Liver (tissue), 3 donors: ENCODE data around the gene CDCA3.

Experiments
- GABPA ChIP-seq, 2 donors: IDR thresholded peaks in 1 of 2; conservative IDR thresholded peaks in 1 of 2; 2 replicates each; pipeline ENCODE4 v1.6.1; 2016; ENCODE audit warnings: antibody characterized with exemption in 2 of 2, mild to moderate bottlenecking in 1 of 2, moderate library complexity in 1 of 2
- JUND ChIP-seq, 2 donors: IDR thresholded peaks; 2 replicates each; pipeline ENCODE4 v1.6.1; 2016; ENCODE audit warnings: antibody characterized with exemption in 2 of 2
- MAX ChIP-seq: IDR thresholded peaks from 2 replicates; pipeline ENCODE4 v1.6.1; 2016; ENCODE audit warnings: antibody characterized with exemption
- RAD21 ChIP-seq, 2 donors: IDR thresholded peaks; 2 replicates each; pipeline ENCODE4 v1.6.1; 2016; ENCODE audit warnings: antibody characterized with exemption in 2 of 2, mild to moderate bottlenecking in 2 of 2
- RXRA ChIP-seq, 2 donors: IDR thresholded peaks; 2 replicates each; pipeline ENCODE4 v1.6.1; 2017 to 2018; ENCODE audit warnings: antibody characterized with exemption in 2 of 2, mild to moderate bottlenecking in 1 of 2
- TAF1 ChIP-seq: conservative IDR thresholded peaks from 2 replicates; pipeline ENCODE4 v1.6.1; 2016; ENCODE audit warnings: antibody characterized with exemption, mild to moderate bottlenecking
- TF ChIP-seq, protein P1 (sequence below): fragments of 150-350 bp; IDR thresholded peaks from 2 replicates; pipeline ENCODE4 v1.5.1; 2017; ENCODE audit warnings: improper control_type of control experiment, low read depth, low read length; ENCODE audit not compliant: missing input control
- donor health status: healthy.
- donor health status: healthy.

GRCh38 chr12:6827982-6828780, 22.9 kb downstream of the CDCA3 start, which contains the start of gene P3H3:
- TF ChIP-seq, protein P1, sequence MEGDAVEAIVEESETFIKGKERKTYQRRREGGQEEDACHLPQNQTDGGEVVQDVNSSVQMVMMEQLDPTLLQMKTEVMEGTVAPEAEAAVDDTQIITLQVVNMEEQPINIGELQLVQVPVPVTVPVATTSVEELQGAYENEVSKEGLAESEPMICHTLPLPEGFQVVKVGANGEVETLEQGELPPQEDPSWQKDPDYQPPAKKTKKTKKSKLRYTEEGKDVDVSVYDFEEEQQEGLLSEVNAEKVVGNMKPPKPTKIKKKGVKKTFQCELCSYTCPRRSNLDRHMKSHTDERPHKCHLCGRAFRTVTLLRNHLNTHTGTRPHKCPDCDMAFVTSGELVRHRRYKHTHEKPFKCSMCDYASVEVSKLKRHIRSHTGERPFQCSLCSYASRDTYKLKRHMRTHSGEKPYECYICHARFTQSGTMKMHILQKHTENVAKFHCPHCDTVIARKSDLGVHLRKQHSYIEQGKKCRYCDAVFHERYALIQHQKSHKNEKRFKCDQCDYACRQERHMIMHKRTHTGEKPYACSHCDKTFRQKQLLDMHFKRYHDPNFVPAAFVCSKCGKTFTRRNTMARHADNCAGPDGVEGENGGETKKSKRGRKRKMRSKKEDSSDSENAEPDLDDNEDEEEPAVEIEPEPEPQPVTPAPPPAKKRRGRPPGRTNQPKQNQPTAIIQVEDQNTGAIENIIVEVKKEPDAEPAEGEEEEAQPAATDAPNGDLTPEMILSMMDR = no peak
- TF ChIP-seq MAX (no peak), RAD21 (IDR thresholded peaks at IDR 0.05) (no peak), TAF1 (no peak), GABPA (IDR thresholded peaks at IDR 0.05 in 1 of 2, conservative IDR thresholded peaks at IDR 0.05 in 1 of 2) (no peak), RXRA (IDR thresholded peaks at IDR 0.05) (no peak), JUND (IDR thresholded peaks at IDR 0.05) (no peak)
